Activated CD8-positive, alpha-beta T cell treated with anti-CD3 and anti-CD28 coated beads for 36 hours (primary cell): ENCODE measurements around the gene RPUSD3. TPM values are rescaled to one million over a fixed set of nuclear protein-coding genes. Genes with fewer than 3 reads are reported as not detected.
"Not testable (repeated sequence)": the region's sequence is repeated elsewhere in the genome, so short reads cannot be mapped to it uniquely, and the experiment has no call there.

Experiments used
- ATAC-seq: fragments of 200-7000 bp; cut with Tn5 transposase; one replicate; pipeline ENCODE4 v1.10.0; 2021; ENCODE audit warnings: mild to moderate bottlenecking, moderate library complexity
- CTCF ChIA-PET: fragments of 350-600 bp; sonication (Branson Sonifier 250); formaldehyde crosslinking; loops from one replicate; lab custom pipeline; 2021; ENCODE audit warnings: antibody characterized with exemption; lab: Charles Lee
- POLR2A ChIA-PET: fragments of 350-600 bp; sonication (Branson Sonifier 250); formaldehyde crosslinking; loops from one replicate; lab custom pipeline; 2021; ENCODE audit warnings: antibody characterized with exemption; lab: Charles Lee
- DNase-seq: peaks from one replicate; pipeline ENCODE4 v3.0.0-alpha.2; 2020
- H3K27ac Mint-ChIP-seq: one replicate; pipeline ENCODE4 v1.8.0; 2021; ENCODE audit warnings: mild to moderate bottlenecking, mixed read lengths
- H3K27me3 Mint-ChIP-seq: one replicate; pipeline ENCODE4 v1.8.0; 2021; ENCODE audit warnings: mixed read lengths
- H3K36me3 Mint-ChIP-seq: one replicate; pipeline ENCODE4 v1.8.0; 2021; ENCODE audit warnings: low read depth, mixed read lengths
- H3K4me1 Mint-ChIP-seq: one replicate; pipeline ENCODE4 v1.8.0; 2021; ENCODE audit warnings: low read depth, mixed read lengths
- H3K4me3 Mint-ChIP-seq: one replicate; pipeline ENCODE4 v1.8.0; 2021; ENCODE audit warnings: mild to moderate bottlenecking, moderate library complexity, mixed read lengths
- H3K9me3 Mint-ChIP-seq: one replicate; pipeline ENCODE4 v1.8.0; 2021; ENCODE audit warnings: mixed read lengths
- CTCF ChIP-seq: fragments of 200-600 bp; IDR thresholded peaks from one replicate; pipeline ENCODE4 v1.8.0; 2022; ENCODE audit warnings: antibody characterized with exemption, mild to moderate bottlenecking
- intact Hi-C: fragments of 100-400 bp; cut with micrococcal nuclease; formaldehyde crosslinking; loops from one replicate; pipeline ENCODE4 v1.10.0; 2022
- total RNA-seq, 2 experiments: library from RNA; stranded (reverse); gene quantifications; one replicate each; pipeline ENCODE4 v1.2.3, GENCODE V29; 2021

The RPUSD3 gene
- total RNA-seq, 2 experiments from 2014 or later = 78.8 to 83.5 TPM

GRCh38 chr3:9861626-9862130 lies 17.9 kb upstream of the RPUSD3 start:
- Mint-ChIP-seq H3K4me1 (no peaks in the 10 kb centered on the region), H3K36me3 (no peaks in the 10 kb centered on the region), H3K27ac (no peak overlapping the region), H3K27me3 (peaks cover 7% of the 10 kb centered on the region), H3K4me3 (no peak overlapping the region), H3K9me3 (no peaks in the 10 kb centered on the region)
- TF ChIP-seq CTCF = no peak
- ChIA-PET CTCF (no interaction called here), POLR2A (no interaction called here)
- DNase-seq = no peak
- intact Hi-C loops = no loop called here
- no peak for ATAC-seq

GRCh38 chr3:9861201-9861600 lies 17.4 kb upstream of the RPUSD3 start:
- H3K36me3 Mint-ChIP-seq = no peaks in the 10 kb centered on the region
- no peak overlapping the region for H3K4me3 Mint-ChIP-seq
- H3K4me1 Mint-ChIP-seq = no peaks in the 10 kb centered on the region
- peaks cover 7% of the 10 kb centered on the region for H3K27me3 Mint-ChIP-seq
- ChIA-PET CTCF (no interaction called here), POLR2A (no interaction called here)
- no peak for TF ChIP-seq CTCF
- no peak overlapping the region for H3K27ac Mint-ChIP-seq
- intact Hi-C loops = no loop called here
- DNase-seq = no peak
- no peaks in the 10 kb centered on the region for H3K9me3 Mint-ChIP-seq
- no peak for ATAC-seq

GRCh38 chr3:9859530-9860025 lies 15.8 kb upstream of the RPUSD3 start:
- no peaks in the 10 kb centered on the region for H3K9me3 Mint-ChIP-seq
- H3K27me3 Mint-ChIP-seq = peaks cover 7% of the 10 kb centered on the region
- no peaks in the 10 kb centered on the region for H3K4me1 Mint-ChIP-seq
- H3K36me3 Mint-ChIP-seq = no peaks in the 10 kb centered on the region
- POLR2A ChIA-PET = no interaction called here
- DNase-seq (no peak), ATAC-seq (no peak)
- H3K27ac Mint-ChIP-seq = no peak overlapping the region
- no peak overlapping the region for H3K4me3 Mint-ChIP-seq
- intact Hi-C loops = no loop called here
- CTCF ChIA-PET = no interaction called here
- no peak for TF ChIP-seq CTCF

- POLR2A ChIA-PET = no interaction called here
- CTCF ChIA-PET = interaction anchor here (0.9 kb wide), 1 partner anchor 353 kb away, joined by 3 read pairs; no protein-coding TSS in a partner anchor
- no peak overlapping the region for H3K27ac Mint-ChIP-seq
- DNase-seq (no peak), ATAC-seq (no peak)
- no peaks in the 10 kb centered on the region for H3K4me1 Mint-ChIP-seq
- no peaks in the 10 kb centered on the region for H3K27me3 Mint-ChIP-seq
- TF ChIP-seq CTCF = no peak
- H3K9me3 Mint-ChIP-seq = no peaks in the 10 kb centered on the region
- H3K4me3 Mint-ChIP-seq = no peak overlapping the region
- H3K36me3 Mint-ChIP-seq = no peaks in the 10 kb centered on the region
- intact Hi-C loops = no loop called here
Measured at GRCh38 chr3:9855594-9855993, 11.8 kb upstream of the RPUSD3 start.

GRCh38 chr3:9854291-9854940 lies 10.6 kb upstream of the RPUSD3 start:
- DNase-seq, H3K27me3 Mint-ChIP-seq, H3K4me1 Mint-ChIP-seq, H3K36me3 Mint-ChIP-seq, H3K27ac Mint-ChIP-seq, H3K4me3 Mint-ChIP-seq, POLR2A ChIA-PET, ATAC-seq, intact Hi-C loops, H3K9me3 Mint-ChIP-seq: not testable (repeated sequence)
- CTCF ChIA-PET = interaction anchor here (0.7 to 0.9 kb wide), 2 partner anchors 9 to 351 kb away, joined by 3 read pairs; no protein-coding TSS in a partner anchor
